Stimulated activated CD4-positive, alpha-beta T cell treated with anti-CD3 and anti-CD28 coated beads, Interleukin-2, amount 100 ng/mL, for 48 hours (primary cell): ENCODE measurements around the gene EIF5B.
"Not testable (repeated sequence)": the region's sequence is repeated elsewhere in the genome, so short reads cannot be mapped to it uniquely, and the experiment has no call there.

ENCODE experiments used
- DNase-seq, 2 donors: peaks; one replicate each; pipeline ENCODE4 v3.0.0-alpha.2; 2020

EIF5B gene

GRCh38 chr2:99337113-99338028 is at the start of gene EIF5B:
Gene EIF5B (plus strand): TSS chr2:99337389. CDS start chr2:99337555, 166 bp downstream.
- peak; percentile 87 to 89 for DNase-seq

GRCh38 chr2:99297994-99298393 is 39.2 kb upstream of the EIF5B start:
- DNase-seq, result no peak

- DNase-seq, result no peak
Observed at GRCh38 chr2:99299580-99299979, 37.6 kb upstream of the EIF5B start.

GRCh38 chr2:99301097-99301496 is 36.1 kb upstream of the EIF5B start, which contains the start of gene LYG1:
Gene LYG1 (minus strand): TSS chr2:99301197. CDS start chr2:99295670, 5,527 bp downstream.
- DNase-seq, result not testable (repeated sequence)

- no peak for DNase-seq
Observed at GRCh38 chr2:99317161-99317872, 19.9 kb upstream of the EIF5B start.

GRCh38 chr2:99317873-99318200 is 19.4 kb upstream of the EIF5B start:
- not testable (repeated sequence) for DNase-seq

- no peak for DNase-seq
Observed at GRCh38 chr2:99325384-99325783, 11.8 kb upstream of the EIF5B start.

- DNase-seq, result peak; percentile 95 to 97
Observed at GRCh38 chr2:99335911-99336803, 1.0 kb upstream of the EIF5B start, which contains the start of gene TXNDC9. Gene TXNDC9 (minus strand): TSS chr2:99336333. CDS start chr2:99333210, 3,123 bp downstream.

- peak in 1 of 2 donors; percentile 12 for DNase-seq
Observed at GRCh38 chr2:99336804-99337112, 431 bp upstream of the EIF5B start.

- peak in 1 of 2 donors; percentile 5 for DNase-seq
Observed at GRCh38 chr2:99338029-99338585, 918 bp downstream of the EIF5B start.

GRCh38 chr2:99340669-99341236 is 3.6 kb downstream of the EIF5B start:
- DNase-seq, result no peak

GRCh38 chr2:99342536-99342935 is 5.3 kb downstream of the EIF5B start:
- DNase-seq, result no peak

GRCh38 chr2:99345446-99345845 is 8.3 kb downstream of the EIF5B start:
- not testable (repeated sequence) for DNase-seq

GRCh38 chr2:99346218-99346617 is 9.0 kb downstream of the EIF5B start:
- no peak for DNase-seq

GRCh38 chr2:99348173-99348572 is 11.0 kb downstream of the EIF5B start:
- no peak for DNase-seq

GRCh38 chr2:99350194-99350593 is 13.0 kb downstream of the EIF5B start:
- DNase-seq, result no peak

- DNase-seq, result no peak
Observed at GRCh38 chr2:99354070-99354469, 16.9 kb downstream of the EIF5B start.

GRCh38 chr2:99354825-99355224 is 17.6 kb downstream of the EIF5B start:
- DNase-seq, result not testable (repeated sequence)

- DNase-seq, result no peak
Observed at GRCh38 chr2:99356853-99357252, 19.7 kb downstream of the EIF5B start.

- no peak for DNase-seq
Observed at GRCh38 chr2:99365661-99366060, 28.5 kb downstream of the EIF5B start.

- DNase-seq, result not testable (repeated sequence)
Observed at GRCh38 chr2:99368854-99369253, 31.7 kb downstream of the EIF5B start.

GRCh38 chr2:99373144-99373543 is 36.0 kb downstream of the EIF5B start:
- no peak for DNase-seq
